ENCODE measurements around the gene CDC42SE1. TPM values are rescaled to one million over a fixed set of nuclear protein-coding genes. Genes with fewer than 3 reads are reported as not detected.
A peak's percentile ranks its signal among the peaks of the same experiment; 100 is the strongest.

The CDC42SE1 gene
- total and polyA plus RNA-seq, 9 of the 15 experiments (the other 6 are each of a cell fraction or from before 2014, with no cell fraction given), result 78.1 to 189 (median 114) TPM

DNA sequence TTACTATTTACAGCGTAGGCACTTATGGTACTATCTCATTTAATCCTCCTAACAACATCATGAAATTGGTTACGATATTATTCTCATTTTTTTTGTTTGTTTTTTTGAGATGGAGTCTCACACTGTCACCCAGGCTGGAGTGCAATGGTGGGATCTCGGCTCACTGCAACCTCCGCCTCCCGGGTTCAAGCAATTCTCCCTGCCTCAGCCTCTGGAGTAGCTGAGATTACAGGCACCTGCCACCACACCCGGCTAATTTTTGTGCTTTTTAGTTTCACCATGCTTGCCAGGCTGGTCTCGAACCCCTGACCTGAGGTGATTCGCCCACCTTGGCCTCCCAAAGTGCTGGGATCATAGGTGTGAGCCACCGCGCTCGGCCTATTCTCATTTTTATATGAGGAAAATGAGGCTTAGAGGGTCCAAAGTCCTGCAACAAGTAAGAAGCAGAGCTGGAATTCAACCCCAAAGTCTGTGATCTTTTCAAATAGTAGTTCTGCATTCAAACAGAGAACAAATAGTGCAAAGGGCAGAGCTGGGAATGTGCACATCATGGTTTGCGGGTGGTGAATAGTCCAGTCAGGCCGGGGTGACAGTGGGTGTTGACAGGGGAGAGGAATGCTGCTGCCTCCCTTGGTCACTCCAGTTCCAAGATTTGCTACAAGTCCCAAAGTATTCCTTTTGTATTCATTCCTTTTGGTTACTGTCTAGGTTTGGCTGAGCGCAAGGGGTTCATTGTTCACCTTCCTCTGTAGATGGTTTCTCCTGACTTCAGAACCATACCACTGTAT is 46.5 kb downstream of the CDC42SE1 start:
- intact Hi-C loops (cut with micrococcal nuclease), result no loop called here

More for the DNA sequence above, 46.5 kb downstream of the CDC42SE1 start:
- peaks cover 48% of the 10 kb centered on the region for H3K79me2 ChIP-seq (ENCODE audit: control insufficient read depth, insufficient read depth, low read length)
- H3K9me1 ChIP-seq (ENCODE audit: control insufficient read depth, insufficient read depth, low read length), result no peaks in the 10 kb centered on the region
- TF ChIP-seq GABPB1 (CRISPR knock-in tag; IDR thresholded peaks at IDR 0.05), result no peak
- peak; percentile 7 for TF ChIP-seq RBM25 (IDR thresholded peaks at IDR 0.05; ENCODE audit: low read depth, low read length, severe bottlenecking)
- TF ChIP-seq, protein P1, sequence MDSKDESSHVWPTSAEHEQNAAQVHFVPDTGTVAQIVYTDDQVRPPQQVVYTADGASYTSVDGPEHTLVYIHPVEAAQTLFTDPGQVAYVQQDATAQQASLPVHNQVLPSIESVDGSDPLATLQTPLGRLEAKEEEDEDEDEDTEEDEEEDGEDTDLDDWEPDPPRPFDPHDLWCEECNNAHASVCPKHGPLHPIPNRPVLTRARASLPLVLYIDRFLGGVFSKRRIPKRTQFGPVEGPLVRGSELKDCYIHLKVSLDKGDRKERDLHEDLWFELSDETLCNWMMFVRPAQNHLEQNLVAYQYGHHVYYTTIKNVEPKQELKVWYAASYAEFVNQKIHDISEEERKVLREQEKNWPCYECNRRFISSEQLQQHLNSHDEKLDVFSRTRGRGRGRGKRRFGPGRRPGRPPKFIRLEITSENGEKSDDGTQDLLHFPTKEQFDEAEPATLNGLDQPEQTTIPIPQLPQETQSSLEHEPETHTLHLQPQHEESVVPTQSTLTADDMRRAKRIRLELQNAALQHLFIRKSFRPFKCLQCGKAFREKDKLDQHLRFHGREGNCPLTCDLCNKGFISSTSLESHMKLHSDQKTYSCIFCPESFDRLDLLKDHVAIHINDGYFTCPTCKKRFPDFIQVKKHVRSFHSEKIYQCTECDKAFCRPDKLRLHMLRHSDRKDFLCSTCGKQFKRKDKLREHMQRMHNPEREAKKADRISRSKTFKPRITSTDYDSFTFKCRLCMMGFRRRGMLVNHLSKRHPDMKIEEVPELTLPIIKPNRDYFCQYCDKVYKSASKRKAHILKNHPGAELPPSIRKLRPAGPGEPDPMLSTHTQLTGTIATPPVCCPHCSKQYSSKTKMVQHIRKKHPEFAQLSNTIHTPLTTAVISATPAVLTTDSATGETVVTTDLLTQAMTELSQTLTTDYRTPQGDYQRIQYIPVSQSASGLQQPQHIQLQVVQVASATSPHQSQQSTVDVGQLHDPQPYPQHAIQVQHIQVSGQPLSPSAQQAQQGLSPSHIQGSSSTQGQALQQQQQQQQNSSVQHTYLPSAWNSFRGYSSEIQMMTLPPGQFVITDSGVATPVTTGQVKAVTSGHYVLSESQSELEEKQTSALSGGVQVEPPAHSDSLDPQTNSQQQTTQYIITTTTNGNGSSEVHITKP (IDR thresholded peaks at IDR 0.05; ENCODE audit: partially characterized antibody), result peak; percentile 85
- TF ChIP-seq, protein P2, sequence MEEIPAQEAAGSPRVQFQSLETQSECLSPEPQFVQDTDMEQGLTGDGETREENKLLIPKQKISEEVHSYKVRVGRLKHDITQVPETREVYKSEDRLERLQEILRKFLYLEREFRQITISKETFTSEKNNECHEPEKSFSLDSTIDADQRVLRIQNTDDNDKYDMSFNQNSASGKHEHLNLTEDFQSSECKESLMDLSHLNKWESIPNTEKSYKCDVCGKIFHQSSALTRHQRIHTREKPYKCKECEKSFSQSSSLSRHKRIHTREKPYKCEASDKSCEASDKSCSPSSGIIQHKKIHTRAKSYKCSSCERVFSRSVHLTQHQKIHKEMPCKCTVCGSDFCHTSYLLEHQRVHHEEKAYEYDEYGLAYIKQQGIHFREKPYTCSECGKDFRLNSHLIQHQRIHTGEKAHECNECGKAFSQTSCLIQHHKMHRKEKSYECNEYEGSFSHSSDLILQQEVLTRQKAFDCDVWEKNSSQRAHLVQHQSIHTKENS (CRISPR knock-in tag; IDR thresholded peaks at IDR 0.05), result no peak
- TF ChIP-seq RBM14 (IDR thresholded peaks at IDR 0.05; ENCODE audit: borderline replicate concordance, insufficient read depth, low read depth, low read length), result no peak
- TF ChIP-seq, protein P3, sequence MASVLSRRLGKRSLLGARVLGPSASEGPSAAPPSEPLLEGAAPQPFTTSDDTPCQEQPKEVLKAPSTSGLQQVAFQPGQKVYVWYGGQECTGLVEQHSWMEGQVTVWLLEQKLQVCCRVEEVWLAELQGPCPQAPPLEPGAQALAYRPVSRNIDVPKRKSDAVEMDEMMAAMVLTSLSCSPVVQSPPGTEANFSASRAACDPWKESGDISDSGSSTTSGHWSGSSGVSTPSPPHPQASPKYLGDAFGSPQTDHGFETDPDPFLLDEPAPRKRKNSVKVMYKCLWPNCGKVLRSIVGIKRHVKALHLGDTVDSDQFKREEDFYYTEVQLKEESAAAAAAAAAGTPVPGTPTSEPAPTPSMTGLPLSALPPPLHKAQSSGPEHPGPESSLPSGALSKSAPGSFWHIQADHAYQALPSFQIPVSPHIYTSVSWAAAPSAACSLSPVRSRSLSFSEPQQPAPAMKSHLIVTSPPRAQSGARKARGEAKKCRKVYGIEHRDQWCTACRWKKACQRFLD (CRISPR knock-in tag; IDR thresholded peaks at IDR 0.05), result no peak
- no peak for TF ChIP-seq SRSF9 (IDR thresholded peaks at IDR 0.05; ENCODE audit: borderline replicate concordance, low read depth, low read length)
- peak; percentile 54; the same call in 1 of the 2 replicates for TF ChIP-seq BCOR (IDR thresholded peaks at IDR 0.05)
- peaks cover 27% of the 10 kb centered on the region for H3K36me3 ChIP-seq (ENCODE audit: control insufficient read depth, insufficient read depth, low read length)
- 83% methylated on average over 14 of the region's 14 CpGs for WGBS (ENCODE audit: insufficient coverage, low coverage, missing lambda C conversion rate)
- H3K9me3 ChIP-seq (replicated peaks; ENCODE audit: control insufficient read depth, insufficient read depth, low read depth, low read length), result no peaks in the 10 kb centered on the region
- ChIA-PET POLR2A (interaction anchor here (1.3 to 1.5 kb wide), 3 partner anchors 10 to 45 kb away, joined by 4 read pairs; no protein-coding TSS in a partner anchor), CTCF (ENCODE audit: low intra/inter-chr PET ratio) (no interaction called here)
- H2AFZ ChIP-seq (ENCODE audit: low read depth, low read length), result peak overlapping the region; percentile 53; the same call in 1 of the 2 replicates
- ATAC-seq, result no peak
- H3K4me2 ChIP-seq (ENCODE audit: insufficient read depth, low read length), result peak overlapping the region; percentile 59; the same call in 1 of the 2 replicates
- H4K20me1 ChIP-seq (replicated peaks; ENCODE audit: control insufficient read depth, insufficient read depth, low read length), result no peaks in the 10 kb centered on the region
- H3K27me3 ChIP-seq (ENCODE audit: control insufficient read depth in 2 of 2, insufficient read depth in 2 of 2, low read length in 2 of 2), result no peaks in the 10 kb centered on the region
- peak overlapping the region; percentile 65; the same call in 2 of the 3 replicates for H3K27ac ChIP-seq (ENCODE audit: extremely low read depth, low read depth, low read length)
- H3K4me1 ChIP-seq (replicated peaks in 1 of 2; ENCODE audit: control insufficient read depth in 2 of 2, insufficient read depth in 2 of 2, low read length in 2 of 2), result peaks cover 24 to 35% of the 10 kb centered on the region in 2 experiments
- no peak for FAIRE-seq
- peak overlapping the region; percentile 21 to 41; a peak in 2 of 4 replicates for H3K9ac ChIP-seq (ENCODE audit: insufficient read depth in 1 of 2, low read depth in 2 of 2, low read length in 2 of 2)
- in situ Hi-C loops (cut with MboI), result no loop called here
- no peak for DNase-seq (ENCODE audit: extremely low read depth in 1 of 4, low spot score in 3 of 4)
- no TSS peak for BruUV-seq (replicated peaks)
- H3K4me3 ChIP-seq, result no peak overlapping the region

Data from K562 (cell line).